ENCODE data around the gene CBARP. TPM values are rescaled to one million over a fixed set of nuclear protein-coding genes. Genes with fewer than 3 reads are reported as not detected.

The CBARP gene, protein sequence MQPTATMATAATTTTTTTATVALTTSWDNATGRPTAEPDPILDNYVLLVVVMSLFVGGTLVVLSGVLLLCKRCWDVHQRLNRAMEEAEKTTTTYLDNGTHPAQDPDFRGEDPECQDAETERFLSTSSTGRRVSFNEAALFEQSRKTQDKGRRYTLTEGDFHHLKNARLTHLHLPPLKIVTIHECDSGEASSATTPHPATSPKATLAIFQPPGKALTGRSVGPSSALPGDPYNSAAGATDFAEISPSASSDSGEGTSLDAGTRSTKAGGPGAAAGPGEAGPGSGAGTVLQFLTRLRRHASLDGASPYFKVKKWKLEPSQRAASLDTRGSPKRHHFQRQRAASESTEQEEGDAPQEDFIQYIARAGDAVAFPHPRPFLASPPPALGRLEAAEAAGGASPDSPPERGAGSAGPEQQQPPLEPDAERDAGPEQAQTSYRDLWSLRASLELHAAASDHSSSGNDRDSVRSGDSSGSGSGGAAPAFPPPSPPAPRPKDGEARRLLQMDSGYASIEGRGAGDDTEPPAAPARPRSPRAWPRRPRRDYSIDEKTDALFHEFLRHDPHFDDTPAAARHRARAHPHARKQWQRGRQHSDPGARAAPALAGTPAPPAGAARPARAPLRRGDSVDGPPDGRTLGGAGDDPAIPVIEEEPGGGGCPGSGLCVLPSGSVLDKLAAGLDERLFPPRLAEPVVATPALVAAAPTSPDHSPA
- total RNA-seq (2012; rRNA removed) (0.18 and 0.56 TPM in 2 replicates), polyA plus RNA-seq (2012; rRNA removed) (3.9 and 8.5 TPM in 2 replicates), Bru-seq, nascent RNA (percentile 44 among the genes with signal in this experiment), BruChase-seq, experiment 1, labeled RNA remaining after a 6-hour chase (percentile 47 among the genes with signal in this experiment), BruChase-seq, experiment 2, labeled RNA remaining after a 2-hour chase (percentile 45 among the genes with signal in this experiment)
- polyA plus RNA-seq (2012; cell fraction: cytosol; rRNA removed) = 3.2 and 7.9 TPM in 2 replicates
- 24.1 and 64.4 TPM in 2 replicates for polyA plus RNA-seq (2012; cell fraction: nucleus; rRNA removed; ENCODE audit: low replicate concordance)
- long read RNA-seq, partial matches to known transcripts = 4 of 38 reads
- long read RNA-seq, other reads (novel, unspliced or antisense) = 30 of 38 reads

DNA sequence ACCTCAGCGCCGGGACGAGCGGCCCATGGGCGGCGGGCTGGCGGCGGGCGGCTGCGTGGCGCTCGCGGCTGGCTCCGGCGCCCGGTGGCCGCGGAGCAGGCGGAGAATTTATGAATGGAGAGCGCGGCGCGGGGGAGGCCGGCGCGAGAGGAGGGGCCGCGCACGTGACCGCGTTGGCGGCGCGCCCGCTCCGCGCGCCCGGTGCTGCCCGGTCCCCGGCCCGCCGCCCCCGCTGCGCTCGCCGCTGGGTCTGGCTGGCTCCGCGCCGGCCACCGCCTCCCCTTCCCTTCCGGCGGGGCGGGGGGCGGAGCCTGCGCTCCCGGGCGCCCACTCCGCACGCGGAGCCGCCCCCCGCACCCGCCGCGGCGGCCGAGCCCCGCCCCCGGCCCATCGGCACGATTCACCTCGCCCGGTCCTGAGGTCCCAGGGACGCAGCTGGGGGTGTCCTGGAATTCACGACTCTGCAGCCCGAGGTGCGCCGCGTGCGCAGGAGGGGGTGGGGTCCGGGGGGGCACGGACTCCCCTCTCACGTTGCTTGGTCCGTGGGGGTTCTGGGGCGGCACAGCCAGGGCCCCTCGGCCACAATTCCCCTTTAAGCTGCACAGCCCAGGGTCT is at the start of gene CBARP:
Gene CBARP, minus strand, starts transcription at position 252 of the 615 bp plus-strand sequence. CDS start 1,905 bp downstream, outside the sequence.
- Histone ChIP-seq H4K5ac (ENCODE audit: low read depth, low read length) (peak within 1 kb of the TSS; percentile 58), H3K14ac (replicated peaks; ENCODE audit: low read depth, low read length) (peak within 1 kb of the TSS; percentile 84), H2BK20ac (ENCODE audit: low read depth, low read length) (no peak within 1 kb of the TSS), H3K9me3 (ENCODE audit: control insufficient read depth, insufficient read depth, low read length) (no peaks in the 10 kb centered on the region), H3K4me3 (ENCODE audit: insufficient read depth, low read depth, low read length) (peak within 1 kb of the TSS; percentile 94), H3K36me3 (ENCODE audit: control insufficient read depth, insufficient read depth, low read length) (peaks cover 27% of the 10 kb centered on the region; the same call in 1 of the 2 replicates), H3K4me2 (ENCODE audit: low read depth, low read length) (peak within 1 kb of the TSS; percentile 95), H2AK9ac (replicated peaks; ENCODE audit: low read depth, low read length, poor library complexity) (peak within 1 kb of the TSS; percentile 98), H3K4me1 (ENCODE audit: control insufficient read depth, insufficient read depth, low read length) (peaks cover 28% of the 10 kb centered on the region), H2AFZ (replicated peaks; ENCODE audit: low read length, poor library complexity) (peak within 1 kb of the TSS; percentile 89), H2AK5ac (ENCODE audit: low read depth, low read length) (peak within 1 kb of the TSS; percentile 93), H2BK5ac (ENCODE audit: low read depth, low read length, poor library complexity, severe bottlenecking) (peak within 1 kb of the TSS; percentile 68), H4K8ac (ENCODE audit: low read depth in 2 of 2, low read length in 2 of 2) (peak within 1 kb of the TSS; percentile 70 to 75; a peak in 2 of 4 replicates), H2BK120ac (ENCODE audit: low read depth, low read length) (no peak within 1 kb of the TSS; the same call in 1 of the 2 replicates), H3K4ac (ENCODE audit: low read depth, low read length) (peak within 1 kb of the TSS; percentile 65), H3K23ac (ENCODE audit: low read depth, low read length) (no peak within 1 kb of the TSS; the same call in 1 of the 2 replicates), H3K9ac (ENCODE audit: low read depth, low read length) (peak within 1 kb of the TSS; percentile 93), H3K18ac (ENCODE audit: low read depth, low read length) (peak within 1 kb of the TSS; percentile 15; the same call in 1 of the 2 replicates), H2BK15ac (ENCODE audit: low read depth, low read length) (0 out of 3 replicates have a peak within 1 kb of the TSS, but pooled peaks have one; percentile 43), H4K91ac (ENCODE audit: insufficient read depth, low read depth, low read length) (peak within 1 kb of the TSS; percentile 66), H3K27ac (ENCODE audit: insufficient read depth, low read length) (peak within 1 kb of the TSS; percentile 64), H3K79me1 (ENCODE audit: low read depth in 1 of 2, low read length in 2 of 2) (peaks cover 14 to 32% of the 10 kb centered on the region in 2 experiments), H3K27me3 (ENCODE audit: control insufficient read depth, insufficient read depth, low read length) (no peaks in the 10 kb centered on the region), H3K56ac (ENCODE audit: extremely low read depth, insufficient read depth, low read length) (peak within 1 kb of the TSS; percentile 49; the same call in 1 of the 2 replicates), H4K20me1 (ENCODE audit: insufficient read depth, low read length) (peaks cover 25% of the 10 kb centered on the region), H3K9me1 (ENCODE audit: insufficient read depth, low read length) (no peaks in the 10 kb centered on the region)
- in situ Hi-C loops (cut with MboI; ENCODE audit: low sequenced_read_pairs) (no loop called here), intact Hi-C loops (cut with micrococcal nuclease) (no loop called here), dilution Hi-C loops (cut with HindIII; ENCODE audit: low sequenced_read_pairs, unreplicated experiment) (no loop called here)
- ChIA-PET CTCF (interaction anchor here (2.0 kb wide), 1 partner anchor 125 kb away, joined by 7 read pairs; no protein-coding TSS in a partner anchor), POLR2A (ENCODE audit: unreplicated experiment) (interaction anchor here (0.7 kb wide), 1 partner anchor 31 kb away, joined by 5 read pairs; the partner anchor contains the start of gene CIRBP)
- peak; percentile 12 for ATAC-seq (ENCODE audit: low read depth)
- WGBS, 2 experiments (ENCODE audit: extremely low coverage in 2 of 2, insufficient read length in 1 of 2) = 1% methylated on average over 39 of the region's 87 CpGs; no CpG with 5 or more reads in 1 of the 2 experiments
- no TSS peak for BruUV-seq (replicated peaks)
- DNase-seq = no peak
- no peak for TF ChIP-seq NFE2L2 (IDR thresholded peaks at IDR 0.05; ENCODE audit: low read depth, low read length)
- no peak for TF ChIP-seq SMC3 (IDR thresholded peaks at IDR 0.05; ENCODE audit: low read depth, low read length)
- TF ChIP-seq BHLHE40 (IDR thresholded peaks at IDR 0.05; ENCODE audit: low read depth, low read length) = peak; percentile 81
- TF ChIP-seq CEBPB (IDR thresholded peaks at IDR 0.05; ENCODE audit: low read depth, low read length) = no peak
- peak; percentile 53 for TF ChIP-seq MAZ (IDR thresholded peaks at IDR 0.05; ENCODE audit: borderline replicate concordance, low read depth, low read length)
- TF ChIP-seq, protein P1, sequence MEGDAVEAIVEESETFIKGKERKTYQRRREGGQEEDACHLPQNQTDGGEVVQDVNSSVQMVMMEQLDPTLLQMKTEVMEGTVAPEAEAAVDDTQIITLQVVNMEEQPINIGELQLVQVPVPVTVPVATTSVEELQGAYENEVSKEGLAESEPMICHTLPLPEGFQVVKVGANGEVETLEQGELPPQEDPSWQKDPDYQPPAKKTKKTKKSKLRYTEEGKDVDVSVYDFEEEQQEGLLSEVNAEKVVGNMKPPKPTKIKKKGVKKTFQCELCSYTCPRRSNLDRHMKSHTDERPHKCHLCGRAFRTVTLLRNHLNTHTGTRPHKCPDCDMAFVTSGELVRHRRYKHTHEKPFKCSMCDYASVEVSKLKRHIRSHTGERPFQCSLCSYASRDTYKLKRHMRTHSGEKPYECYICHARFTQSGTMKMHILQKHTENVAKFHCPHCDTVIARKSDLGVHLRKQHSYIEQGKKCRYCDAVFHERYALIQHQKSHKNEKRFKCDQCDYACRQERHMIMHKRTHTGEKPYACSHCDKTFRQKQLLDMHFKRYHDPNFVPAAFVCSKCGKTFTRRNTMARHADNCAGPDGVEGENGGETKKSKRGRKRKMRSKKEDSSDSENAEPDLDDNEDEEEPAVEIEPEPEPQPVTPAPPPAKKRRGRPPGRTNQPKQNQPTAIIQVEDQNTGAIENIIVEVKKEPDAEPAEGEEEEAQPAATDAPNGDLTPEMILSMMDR (conservative IDR thresholded peaks at IDR 0.05; ENCODE audit: low read depth, low read length) = no peak
- no peak for TF ChIP-seq CHD1 (IDR thresholded peaks at IDR 0.05; ENCODE audit: low read depth, low read length)
- TF ChIP-seq RCOR1 (IDR thresholded peaks at IDR 0.05; ENCODE audit: insufficient replicate concordance, low read length) = no peak
- no peak for TF ChIP-seq FOS (IDR thresholded peaks at IDR 0.05; ENCODE audit: low read depth, low read length)
- peak; percentile 69 for TF ChIP-seq POLR2A (IDR thresholded peaks at IDR 0.05; ENCODE audit: low read depth, low read length)
- no peak for TF ChIP-seq MAFK (IDR thresholded peaks at IDR 0.05; ENCODE audit: low read depth, low read length)
- TF ChIP-seq RFX5 (IDR thresholded peaks at IDR 0.05; ENCODE audit: low read depth, low read length) = no peak
- no peak for TF ChIP-seq RAD21 (IDR thresholded peaks at IDR 0.05; ENCODE audit: low read length)
